HG02981 (cell line): ENCODE measurements around the gene TEAD1.
A peak's percentile ranks its signal among the peaks of the same experiment; 100 is the strongest.

Experiments
- ATAC-seq: cut with Tn5 transposase; IDR thresholded peaks from one replicate; pipeline ENCODE4 v1.9.1; 2021; ENCODE audit warnings: mild to moderate bottlenecking, moderate library complexity; ENCODE audit not compliant: unreplicated experiment

TEAD1 gene

GRCh38 chr11:12664385-12664784, 9.8 kb upstream of the TEAD1 start:
- ATAC-seq = no peak

DNA sequence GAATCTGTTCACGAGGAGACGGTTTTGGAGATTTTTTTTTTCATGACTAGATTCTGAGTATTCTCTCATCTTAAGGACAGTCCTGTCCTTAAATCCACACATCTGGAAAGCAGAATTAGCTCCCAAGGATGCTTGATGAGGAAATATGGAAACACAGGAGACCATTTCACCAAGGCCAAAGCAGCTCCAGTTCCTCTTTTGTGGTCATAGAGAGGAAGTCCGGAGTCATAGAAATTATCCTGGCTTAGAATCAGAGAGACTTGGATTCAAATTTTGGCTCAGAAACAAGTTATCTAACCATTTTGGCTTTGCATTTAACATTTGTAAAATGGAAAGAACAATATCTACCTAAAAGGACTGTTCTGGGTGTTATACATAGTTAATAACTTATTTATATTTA, 7.3 kb upstream of the TEAD1 start:
- no peak for ATAC-seq

DNA sequence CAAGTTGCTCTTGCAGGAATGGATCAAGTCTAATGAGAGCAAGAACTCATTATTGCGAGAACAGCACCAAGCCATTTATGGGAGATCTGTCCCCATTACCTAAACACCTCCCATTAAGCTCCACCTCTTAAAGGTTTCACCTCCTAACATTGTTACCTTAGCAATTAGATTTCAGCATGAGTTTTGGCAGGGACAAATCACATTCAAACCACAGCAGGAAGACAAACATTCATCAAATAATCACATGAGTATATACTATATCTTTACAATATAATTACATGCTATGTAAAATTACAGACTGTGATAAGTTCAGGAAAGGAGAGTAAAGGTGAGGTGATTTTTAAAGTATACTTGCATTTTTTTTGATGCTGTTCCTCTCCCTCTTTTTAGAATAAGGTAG, 6.6 kb upstream of the TEAD1 start:
- no peak for ATAC-seq

DNA sequence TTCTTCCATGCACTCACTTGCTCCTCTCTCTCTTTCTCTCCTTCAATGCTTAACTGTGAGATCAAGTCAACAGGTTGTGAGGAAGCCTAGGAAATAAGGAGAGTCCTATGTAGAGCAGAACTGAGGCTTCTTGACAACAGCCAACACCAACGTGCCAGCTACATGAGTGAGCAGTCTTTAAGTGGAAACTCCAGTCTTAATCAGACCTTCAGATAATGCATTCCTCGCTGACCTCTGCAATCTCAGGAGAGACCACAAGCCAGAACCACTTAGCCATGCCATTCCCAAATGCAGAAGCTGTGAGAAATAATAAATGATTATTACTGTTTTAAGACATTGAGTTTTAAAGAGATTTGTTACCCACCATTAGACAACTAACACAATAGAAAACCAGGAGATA, 6.1 kb upstream of the TEAD1 start:
- ATAC-seq = no peak

GRCh38 chr11:12669930-12670329, 4.3 kb upstream of the TEAD1 start:
- ATAC-seq = no peak

DNA sequence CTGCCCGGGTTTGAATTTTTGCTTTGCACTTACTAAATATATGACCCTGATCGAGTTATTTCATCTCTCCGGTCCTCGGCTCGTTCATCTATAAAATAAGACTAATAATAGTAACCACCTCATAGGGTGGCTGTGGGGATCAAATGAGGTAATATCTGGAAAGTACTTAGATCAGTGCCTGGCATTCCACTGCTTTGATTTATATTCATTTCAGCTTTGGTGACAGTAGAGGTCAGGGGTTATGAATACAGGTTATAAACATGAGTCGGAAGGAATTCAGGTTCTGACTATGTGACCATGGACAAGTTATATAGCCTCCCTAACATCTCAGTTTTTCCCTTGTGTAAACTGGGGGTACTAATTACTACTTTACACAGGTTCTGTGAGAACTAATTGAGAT, 2.9 kb upstream of the TEAD1 start:
- ATAC-seq = no peak

DNA sequence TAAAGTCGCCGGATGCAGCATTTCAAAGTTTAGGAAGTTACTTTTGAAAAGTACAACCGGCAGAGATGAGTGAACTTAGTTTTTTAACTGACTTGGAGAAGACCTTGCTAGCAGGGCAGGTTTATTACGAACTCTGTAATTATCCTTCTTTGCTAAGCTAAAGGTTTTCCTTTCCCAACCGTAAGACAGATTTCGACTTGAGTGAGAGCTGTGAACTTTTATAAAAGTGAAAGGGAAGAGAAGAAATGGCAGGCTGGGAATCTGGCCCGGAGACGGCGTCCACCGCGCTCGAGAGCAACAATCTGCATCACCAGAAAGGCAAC, 659 bp upstream of the TEAD1 start:
- peak; percentile 21 for ATAC-seq

DNA sequence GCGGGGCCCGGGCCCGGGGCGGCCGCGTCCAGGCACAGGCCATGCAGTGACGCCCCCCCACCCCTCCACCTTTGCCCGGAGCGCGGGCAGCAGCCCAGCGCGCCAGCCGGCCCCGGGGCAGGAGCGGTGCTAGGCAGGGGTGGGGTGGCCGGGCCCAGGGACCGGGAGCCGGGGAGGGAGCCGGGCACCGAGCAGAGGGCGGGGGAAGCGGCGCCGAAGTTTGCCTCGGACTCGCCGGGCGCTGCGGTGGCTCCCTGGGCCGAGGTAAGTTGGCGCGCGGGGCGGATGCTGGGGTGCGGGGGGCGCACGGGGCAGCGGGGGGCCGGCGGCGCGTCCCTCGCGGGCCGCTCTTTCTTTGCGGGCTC, 332 bp downstream of the TEAD1 start:
- peak; percentile 16 for ATAC-seq

- ATAC-seq = no peak
Observed at GRCh38 chr11:12674936-12675696, 895 bp downstream of the TEAD1 start.

- no peak for ATAC-seq
Observed at GRCh38 chr11:12675951-12676711, 1.9 kb downstream of the TEAD1 start.

GRCh38 chr11:12677131-12677530, 2.9 kb downstream of the TEAD1 start:
- ATAC-seq = no peak

DNA sequence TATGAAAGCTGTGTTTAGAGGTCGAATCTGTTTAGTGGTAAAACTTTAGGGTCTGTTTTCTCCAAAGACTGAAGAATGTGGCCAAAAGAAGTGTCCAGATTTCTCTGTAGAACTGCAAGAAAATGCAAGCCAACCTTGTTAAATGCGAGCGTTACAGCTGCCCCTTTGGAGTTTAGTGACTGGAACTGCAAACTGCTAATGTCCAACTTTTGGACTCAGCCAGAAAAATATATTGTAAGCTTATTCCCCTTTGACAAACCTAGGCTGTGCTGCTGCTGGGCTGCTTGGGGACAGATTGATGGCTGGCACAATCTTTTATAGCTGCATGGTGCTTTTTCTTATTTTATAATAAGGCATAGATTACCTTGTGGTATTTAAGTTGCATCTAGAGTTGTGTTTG, 3.9 kb downstream of the TEAD1 start:
- ATAC-seq = no peak

GRCh38 chr11:12678991-12679390, 4.8 kb downstream of the TEAD1 start:
- no peak for ATAC-seq

DNA sequence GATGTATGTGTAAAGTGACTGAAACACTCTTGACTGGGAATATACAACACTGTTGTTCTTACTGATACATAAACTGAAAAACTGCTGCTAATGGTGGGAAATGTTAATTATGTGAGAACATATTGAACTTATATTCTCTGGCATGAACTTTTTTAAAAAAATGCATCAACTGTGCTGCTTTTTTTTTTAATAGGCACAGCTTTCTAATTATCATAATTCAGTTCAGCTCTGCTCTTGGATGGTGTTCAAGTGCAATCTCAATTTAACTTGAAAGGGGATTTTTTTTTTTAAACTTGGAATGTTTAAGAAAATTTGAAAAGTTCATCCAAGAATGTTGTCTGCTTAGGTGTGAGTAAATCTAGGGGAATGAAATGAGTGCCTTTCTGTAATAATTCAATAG, 5.2 kb downstream of the TEAD1 start:
- ATAC-seq = no peak

GRCh38 chr11:12680246-12680939, 6.2 kb downstream of the TEAD1 start:
- ATAC-seq = no peak

DNA sequence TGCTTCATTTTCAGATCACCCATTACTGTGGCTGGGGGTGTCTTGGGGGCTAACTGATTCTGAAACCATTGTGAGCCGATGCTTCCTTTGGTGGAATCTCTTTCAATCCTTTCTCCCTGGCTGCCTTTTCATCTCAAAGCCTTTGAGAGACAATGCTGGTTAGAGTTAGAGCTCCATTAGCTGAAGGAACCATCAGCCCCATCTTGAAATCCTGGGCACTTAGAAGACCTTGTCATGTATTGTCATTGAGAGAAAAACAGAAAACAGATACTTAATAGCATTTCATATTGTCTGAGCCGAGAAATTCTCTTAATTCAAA, 6.7 kb downstream of the TEAD1 start:
- no peak for ATAC-seq

GRCh38 chr11:12681466-12681865, 7.2 kb downstream of the TEAD1 start:
- ATAC-seq = no peak

GRCh38 chr11:12682288-12682687, 8.1 kb downstream of the TEAD1 start:
- ATAC-seq = no peak

DNA sequence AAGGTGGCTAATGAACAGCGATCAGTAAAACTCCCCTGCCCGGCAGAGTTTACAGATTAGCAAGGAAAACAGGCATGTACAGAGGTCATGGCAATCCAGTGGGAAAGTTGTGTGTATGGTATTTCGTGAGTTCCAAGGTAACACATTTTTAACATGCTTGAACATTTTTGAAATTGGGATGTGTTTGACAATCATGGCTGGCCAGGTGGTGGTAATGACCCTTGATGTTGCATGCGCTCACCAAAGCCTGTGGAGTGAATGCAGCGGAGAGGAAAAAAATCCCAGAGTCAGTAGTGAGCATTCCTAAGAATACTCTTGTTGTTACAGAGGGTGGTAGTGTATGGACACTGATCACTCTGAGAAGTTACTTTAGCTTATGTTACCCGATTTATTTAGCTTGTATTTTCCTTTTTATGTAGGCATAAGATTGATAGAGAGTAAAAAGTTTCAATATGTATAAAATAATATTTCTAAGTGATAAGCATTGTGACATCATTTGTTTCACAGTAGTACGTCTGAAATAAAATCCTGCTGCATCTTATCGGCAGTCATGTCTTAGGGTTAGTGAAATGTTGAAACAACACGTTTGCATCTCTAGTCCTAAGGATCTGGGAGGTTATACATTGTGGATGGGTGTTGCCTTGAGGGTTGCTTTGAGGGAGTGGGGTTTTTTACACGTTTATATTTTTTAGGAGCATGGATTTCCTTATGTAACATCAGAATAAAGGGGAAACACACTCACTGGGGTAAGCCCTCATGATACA, 8.7 kb downstream of the TEAD1 start:
- ATAC-seq = no peak

GRCh38 chr11:12683874-12684273, 9.7 kb downstream of the TEAD1 start:
- no peak for ATAC-seq

GRCh38 chr11:12684315-12684714, 10.1 kb downstream of the TEAD1 start:
- ATAC-seq = no peak

DNA sequence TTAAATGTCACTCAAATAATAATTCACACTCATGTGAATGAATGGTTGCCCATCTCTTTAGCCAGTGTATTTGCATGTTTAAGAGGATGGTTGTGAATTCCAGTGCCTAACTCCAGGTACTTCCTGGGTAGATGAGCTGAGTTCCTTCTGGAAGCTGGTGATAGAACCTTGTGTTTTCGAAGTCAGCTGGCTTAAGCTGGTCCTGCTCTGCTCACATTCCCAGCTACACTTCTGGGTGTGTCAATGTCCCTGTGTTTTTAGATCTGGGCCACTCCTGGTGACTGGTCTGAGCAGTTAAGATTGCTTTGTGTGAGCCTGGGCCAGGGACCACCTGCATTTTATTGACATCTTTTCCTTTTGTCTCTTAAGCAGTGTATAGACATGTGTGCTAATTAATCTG, 10.6 kb downstream of the TEAD1 start:
- no peak for ATAC-seq
